Osteoblast (primary cell): ENCODE measurements around the gene PPP1R26. TPM values are rescaled to one million over a fixed set of nuclear protein-coding genes. Genes with fewer than 3 reads are reported as not detected.
A peak's percentile ranks its signal among the peaks of the same experiment; 100 is the strongest.

ENCODE experiments used
- DNase-seq: peaks from one replicate; pipeline ENCODE4 v3.0.0; 2011; ENCODE audit warnings: low spot score, mixed read lengths; ENCODE audit not compliant: insufficient read length; ENCODE audit errors: missing footprints
- H2AFZ ChIP-seq: 2 replicates; pipeline ENCODE4 v1.6.0; 2011; ENCODE audit warnings: mild to moderate bottlenecking, low read length
- H3K27ac ChIP-seq: 2 replicates; pipeline ENCODE4 v1.5.1; 2011; ENCODE audit warnings: mild to moderate bottlenecking, low read depth, low read length, moderate library complexity
- H3K27me3 ChIP-seq: 2 replicates; pipeline ENCODE4 v1.6.0; 2012; ENCODE audit warnings: mild to moderate bottlenecking, control low read depth, inconsistent platforms, low read length, moderate library complexity; ENCODE audit not compliant: insufficient read depth
- H3K36me3 ChIP-seq: 2 replicates; pipeline ENCODE4 v1.5.1; 2011; ENCODE audit warnings: mild to moderate bottlenecking, low read length, control low read depth, moderate library complexity; ENCODE audit not compliant: insufficient read depth
- H3K4me1 ChIP-seq: 2 replicates; pipeline ENCODE4 v1.5.1; 2011; ENCODE audit warnings: mild to moderate bottlenecking, low read length, control low read depth, moderate library complexity; ENCODE audit not compliant: insufficient read depth
- H3K4me2 ChIP-seq: 2 replicates; pipeline ENCODE4 v1.6.0; 2011; ENCODE audit warnings: mild to moderate bottlenecking, low read length; ENCODE audit not compliant: insufficient read depth
- H3K4me3 ChIP-seq: fragments of 200-600 bp; sonication (generic); 3 replicates; pipeline ENCODE4 v1.5.1; 2012; ENCODE audit warnings: mild to moderate bottlenecking, low read length, inconsistent platforms; ENCODE audit not compliant: insufficient read depth
- H3K79me2 ChIP-seq: 2 replicates; pipeline ENCODE4 v1.6.0; 2012; ENCODE audit warnings: mild to moderate bottlenecking, low read length, control low read depth, inconsistent platforms; ENCODE audit not compliant: insufficient read depth
- H3K9me3 ChIP-seq: 2 replicates; pipeline ENCODE4 v1.5.1; 2011; ENCODE audit warnings: low read depth, low read length, control low read depth
- H4K20me1 ChIP-seq: 2 replicates; pipeline ENCODE4 v1.6.0; 2012; ENCODE audit warnings: mild to moderate bottlenecking, low read length, control low read depth; ENCODE audit not compliant: insufficient read depth
- CTCF ChIP-seq: IDR thresholded peaks from 2 replicates; pipeline ENCODE4 v1.5.1; 2011; ENCODE audit warnings: mild to moderate bottlenecking, low read depth, low read length, moderate library complexity; ENCODE audit errors: extremely low read depth
- total RNA-seq: library from RNA; depleted of rRNA; stranded (reverse); fragments of >200 nt; gene quantifications from 2 replicates; pipeline ENCODE4 v1.2.3, GENCODE V29; 2012

Gene PPP1R26
- total RNA-seq, 1 donor: 10.5 TPM

DNA sequence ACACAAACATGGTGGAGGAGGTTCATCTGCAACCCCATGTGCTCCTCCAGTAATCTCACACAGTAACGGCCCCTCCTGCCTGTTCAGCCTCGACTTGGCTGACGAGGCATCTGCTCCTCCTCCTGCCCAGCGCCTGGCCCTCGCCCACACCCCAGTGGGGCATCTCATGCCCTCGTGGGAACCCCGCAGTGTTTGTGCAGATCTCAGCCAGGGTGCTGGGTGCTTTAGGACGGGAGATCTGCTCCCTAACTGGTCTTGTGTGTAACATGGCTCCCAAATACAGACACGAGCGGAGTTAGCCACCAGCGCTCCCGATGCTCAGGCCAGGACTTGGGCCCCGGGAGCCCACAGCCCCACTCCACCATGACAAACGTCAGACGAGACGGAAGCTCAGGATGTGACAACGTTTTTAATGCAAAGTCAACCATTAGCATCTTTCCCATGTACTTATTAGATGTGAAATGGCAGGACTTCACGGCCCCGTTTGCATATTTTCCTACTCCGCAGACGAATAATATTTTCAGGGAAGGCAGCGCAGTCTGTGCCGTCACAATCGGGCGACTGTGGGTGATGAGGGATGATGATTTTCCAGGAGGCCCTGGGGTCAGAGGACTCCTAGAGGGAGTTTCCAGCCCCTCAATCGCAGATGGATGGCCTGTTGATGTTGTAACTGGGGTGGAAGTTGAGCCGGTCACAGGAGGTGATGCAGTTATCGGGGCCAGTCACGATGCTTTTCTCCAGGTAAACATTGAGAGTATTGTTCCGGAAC lies 15.4 kb downstream of the PPP1R26 start:
- Histone ChIP-seq H3K79me2 (no peaks in the 10 kb centered on the region), H3K27ac (no peak overlapping the region), H3K4me2 (no peak overlapping the region), H3K27me3 (no peaks in the 10 kb centered on the region), H3K4me3 (no peak overlapping the region), H3K36me3 (no peaks in the 10 kb centered on the region), H3K4me1 (peaks cover under 1% of the 10 kb centered on the region), H2AFZ (no peak overlapping the region), H4K20me1 (no peaks in the 10 kb centered on the region), H3K9me3 (no peaks in the 10 kb centered on the region)
- DNase-seq: peak; percentile 65
- no peak for TF ChIP-seq CTCF

GRCh38 chr9:135498381-135499126 lies 19.0 kb downstream of the PPP1R26 start:
- Histone ChIP-seq H3K4me3 (no peak overlapping the region), H3K79me2 (peaks cover 19% of the 10 kb centered on the region), H2AFZ (peak overlapping the region; percentile 92), H3K9me3 (no peaks in the 10 kb centered on the region), H3K27me3 (no peaks in the 10 kb centered on the region), H4K20me1 (peaks cover 13% of the 10 kb centered on the region), H3K4me2 (no peak overlapping the region), H3K27ac (no peak overlapping the region), H3K36me3 (peaks cover 9% of the 10 kb centered on the region), H3K4me1 (peaks cover 11% of the 10 kb centered on the region)
- peak; percentile 44 for DNase-seq
- TF ChIP-seq CTCF: no peak

DNA sequence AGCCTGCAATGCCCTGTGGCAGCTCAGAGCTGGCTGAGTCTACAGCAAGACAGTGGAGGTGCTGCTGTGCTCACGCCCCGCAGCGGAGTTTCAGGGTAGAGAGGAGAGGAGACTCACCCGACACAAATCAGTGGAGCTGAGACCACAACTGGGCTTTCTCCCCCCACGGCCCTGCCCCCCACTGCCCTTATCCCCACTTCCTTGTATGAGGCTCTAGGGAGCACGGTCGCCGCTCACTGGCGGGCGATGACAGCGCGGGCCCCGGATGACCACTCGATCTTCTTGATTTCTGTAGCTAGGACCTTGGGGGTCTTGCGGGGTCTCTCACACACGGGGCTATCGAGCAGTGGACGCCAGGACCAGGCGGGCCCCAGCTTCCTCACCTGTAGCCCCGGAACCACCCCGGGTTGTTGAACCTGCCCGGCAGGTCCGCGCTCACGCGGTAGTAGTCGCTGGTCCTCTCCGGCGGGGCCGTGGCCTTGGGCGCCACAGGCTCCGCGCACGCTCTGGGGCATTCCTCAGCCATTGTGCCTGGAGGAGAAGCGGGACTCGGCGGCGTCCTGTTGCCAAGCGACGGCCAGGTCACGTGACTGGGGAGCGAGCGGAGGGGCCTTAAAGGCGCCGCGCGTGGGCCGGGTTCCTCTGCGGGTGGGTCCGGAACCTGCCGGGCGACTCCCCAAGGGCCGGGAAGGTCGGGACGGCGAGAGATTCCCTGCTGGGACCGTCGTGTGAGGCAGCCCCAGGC lies 19.9 kb downstream of the PPP1R26 start:
- H3K4me2 ChIP-seq: peak overlapping the region; percentile 99
- no peaks in the 10 kb centered on the region for H3K27me3 ChIP-seq
- H3K4me1 ChIP-seq: peaks cover 11% of the 10 kb centered on the region
- H3K4me3 ChIP-seq: peak overlapping the region; percentile 90
- peaks cover 18% of the 10 kb centered on the region for H3K36me3 ChIP-seq
- H3K9me3 ChIP-seq: no peaks in the 10 kb centered on the region
- peak overlapping the region; percentile 92 for H2AFZ ChIP-seq
- H4K20me1 ChIP-seq: peaks cover 19% of the 10 kb centered on the region
- peak; percentile 98 for DNase-seq
- H3K27ac ChIP-seq: no peak overlapping the region
- TF ChIP-seq CTCF: no peak
- H3K79me2 ChIP-seq: peaks cover 19% of the 10 kb centered on the region
